Skeletal muscle satellite cell (primary cell): Measurements from ENCODE around the gene CALML3.
A peak's percentile ranks its signal among the peaks of the same experiment; 100 is the strongest.

ENCODE experiments used
- H3K27me3 ChIP-seq: 2 replicates; pipeline ENCODE4 v1.7.0; 2013; ENCODE audit warnings: low read length; ENCODE audit not compliant: control insufficient read depth, insufficient read depth
- H3K36me3 ChIP-seq: 2 replicates; pipeline ENCODE4 v1.7.0; 2013; ENCODE audit warnings: mild to moderate bottlenecking, control low read depth, low read length; ENCODE audit not compliant: insufficient read depth
- H3K4me1 ChIP-seq: 2 replicates; pipeline ENCODE4 v1.7.0; 2013; ENCODE audit warnings: low read length; ENCODE audit not compliant: control insufficient read depth, insufficient read depth
- H3K4me2 ChIP-seq: 2 replicates; pipeline ENCODE4 v1.7.0; 2013; ENCODE audit warnings: mild to moderate bottlenecking, low read length
- H3K4me3 ChIP-seq: 2 replicates; pipeline ENCODE4 v1.7.0; 2013; ENCODE audit warnings: low read length
- H3K9ac ChIP-seq: 2 replicates; pipeline ENCODE4 v1.7.0; 2013; ENCODE audit warnings: mild to moderate bottlenecking, low read depth, low read length, moderate library complexity
- H3K9me3 ChIP-seq: replicated peaks from 2 replicates; pipeline ENCODE4 v1.7.0; 2013; ENCODE audit warnings: mild to moderate bottlenecking, control low read depth, low read length

Gene CALML3

DNA sequence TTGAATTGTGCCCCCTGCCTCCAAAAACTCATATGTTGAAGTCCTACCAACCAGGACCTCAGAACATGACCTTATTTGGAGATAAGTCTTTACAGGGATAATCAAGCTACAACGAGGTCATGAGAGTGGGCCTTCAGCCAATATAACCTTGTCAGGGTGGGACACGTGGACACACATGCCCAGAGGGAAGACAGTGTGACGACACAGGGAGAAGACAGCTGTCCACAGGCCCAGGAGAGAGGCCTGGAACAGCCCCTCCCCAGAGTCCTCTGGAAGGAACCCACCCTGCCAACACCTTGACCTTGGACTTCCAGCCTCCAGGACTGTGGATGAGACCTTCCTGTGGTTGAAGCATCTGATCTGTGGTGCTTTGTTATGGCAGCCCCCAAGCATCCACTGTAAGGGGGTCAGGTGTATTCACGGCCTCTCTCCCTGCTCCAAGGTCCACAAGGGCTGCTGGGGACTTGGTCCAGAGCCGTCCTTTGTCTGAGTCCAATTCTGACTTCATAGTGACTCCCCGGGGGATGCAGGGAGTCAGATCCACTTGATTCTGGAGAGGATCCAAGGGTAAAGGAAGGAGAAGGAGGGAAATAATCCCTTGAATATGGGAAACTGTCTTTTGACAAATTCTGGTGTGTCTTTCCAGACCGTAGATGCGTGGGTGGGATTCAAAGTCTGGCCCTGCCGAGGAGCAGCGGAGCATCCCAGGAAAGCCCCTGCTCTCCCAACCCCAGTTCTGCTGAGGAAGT is 7.0 kb downstream of the CALML3 start:
- peaks cover 16% of the 10 kb centered on the region for H3K4me1 ChIP-seq
- no peak overlapping the region for H3K9ac ChIP-seq
- H3K9me3 ChIP-seq: no peaks in the 10 kb centered on the region

DNA sequence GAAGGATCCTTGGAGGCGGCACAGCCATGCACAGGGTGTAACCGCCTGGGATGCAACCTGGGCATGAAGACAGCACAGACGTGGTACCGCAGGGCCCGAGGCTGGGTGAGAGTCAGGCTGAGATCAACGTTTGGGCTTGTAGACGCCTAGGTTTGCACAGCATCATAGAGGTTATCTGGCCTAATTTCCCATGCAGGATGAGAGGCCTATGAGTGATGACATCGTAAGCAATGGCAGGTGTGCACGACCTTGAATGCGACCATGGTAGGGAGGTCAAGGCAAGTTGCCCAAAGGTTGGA is 7.5 kb downstream of the CALML3 start:
- Histone ChIP-seq H3K4me3 (no peak overlapping the region), H3K27me3 (peaks cover 20% of the 10 kb centered on the region), H3K9me3 (no peaks in the 10 kb centered on the region)

More for the DNA sequence above, 7.0 kb downstream of the CALML3 start:
- H3K36me3 ChIP-seq: no peaks in the 10 kb centered on the region
- peaks cover 22% of the 10 kb centered on the region for H3K27me3 ChIP-seq
- no peak overlapping the region for H3K4me3 ChIP-seq
- H3K4me2 ChIP-seq: no peak overlapping the region

DNA sequence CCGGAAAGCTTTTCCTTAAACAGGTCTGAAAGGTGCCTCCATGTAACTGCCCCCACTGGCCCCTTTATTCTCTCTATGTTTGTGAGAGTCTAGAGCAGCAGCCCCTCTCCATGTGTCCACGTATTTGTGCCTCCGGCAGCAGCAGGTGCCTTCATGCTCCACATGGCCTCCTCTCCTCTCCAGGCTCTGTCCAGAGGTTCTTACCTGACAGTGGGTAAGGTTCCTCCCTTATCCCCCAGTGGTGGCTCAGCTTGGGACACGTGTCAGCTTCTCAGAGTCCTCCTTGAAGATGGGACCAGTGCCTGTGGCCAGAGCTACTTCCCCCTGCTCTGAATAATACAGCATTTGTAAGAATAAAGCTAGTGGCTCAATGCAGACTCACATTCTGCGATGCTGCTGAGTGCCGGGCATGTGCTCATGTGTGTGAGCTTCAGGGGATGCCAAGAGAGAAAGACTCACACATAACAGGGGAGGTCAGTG is 7.9 kb downstream of the CALML3 start:
- Histone ChIP-seq H3K9me3 (no peaks in the 10 kb centered on the region), H3K27me3 (peaks cover 19% of the 10 kb centered on the region), H3K4me3 (no peak overlapping the region), H3K9ac (no peak overlapping the region), H3K4me1 (peaks cover 16% of the 10 kb centered on the region), H3K36me3 (no peaks in the 10 kb centered on the region), H3K4me2 (no peak overlapping the region)

More for the DNA sequence above, 7.5 kb downstream of the CALML3 start:
- H3K36me3 ChIP-seq: no peaks in the 10 kb centered on the region
- no peak overlapping the region for H3K9ac ChIP-seq
- H3K4me2 ChIP-seq: no peak overlapping the region
- H3K4me1 ChIP-seq: peaks cover 16% of the 10 kb centered on the region

DNA sequence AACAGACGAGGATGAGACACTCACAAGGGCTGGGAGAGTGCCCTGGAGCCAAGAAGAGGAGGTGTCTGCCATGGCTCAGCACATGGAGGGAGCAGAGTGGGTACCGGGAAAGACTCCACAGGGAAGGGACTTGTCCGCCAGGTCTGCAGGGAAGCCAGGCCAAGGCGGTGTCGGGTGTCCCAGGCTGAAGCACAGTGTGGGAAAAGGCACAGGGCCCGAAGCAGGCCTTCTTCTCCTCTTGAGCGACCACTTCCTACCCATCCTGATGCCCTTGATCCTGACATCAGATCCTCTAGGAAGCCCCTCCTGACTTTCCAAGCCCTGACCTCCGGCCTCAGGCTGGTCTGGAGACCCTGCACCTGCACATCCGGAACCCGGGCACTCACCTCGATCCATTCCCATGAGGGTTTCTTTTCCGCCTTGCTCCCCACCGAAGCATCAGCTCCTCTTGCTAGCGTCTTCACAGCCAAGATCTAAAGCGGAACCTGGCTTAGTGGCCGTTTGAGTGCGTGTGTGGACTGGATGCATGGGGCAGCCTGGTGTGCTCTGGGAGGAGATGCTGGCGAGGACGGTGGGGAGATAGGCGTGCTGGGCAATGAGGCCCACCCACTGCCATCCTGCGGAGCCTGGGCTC is 8.5 kb downstream of the CALML3 start:
- no peaks in the 10 kb centered on the region for H3K9me3 ChIP-seq
- H3K4me1 ChIP-seq: peaks cover 16% of the 10 kb centered on the region
- H3K4me2 ChIP-seq: no peak overlapping the region
- H3K36me3 ChIP-seq: no peaks in the 10 kb centered on the region
- H3K27me3 ChIP-seq: peaks cover 16% of the 10 kb centered on the region
- H3K9ac ChIP-seq: no peak overlapping the region
- no peak overlapping the region for H3K4me3 ChIP-seq

DNA sequence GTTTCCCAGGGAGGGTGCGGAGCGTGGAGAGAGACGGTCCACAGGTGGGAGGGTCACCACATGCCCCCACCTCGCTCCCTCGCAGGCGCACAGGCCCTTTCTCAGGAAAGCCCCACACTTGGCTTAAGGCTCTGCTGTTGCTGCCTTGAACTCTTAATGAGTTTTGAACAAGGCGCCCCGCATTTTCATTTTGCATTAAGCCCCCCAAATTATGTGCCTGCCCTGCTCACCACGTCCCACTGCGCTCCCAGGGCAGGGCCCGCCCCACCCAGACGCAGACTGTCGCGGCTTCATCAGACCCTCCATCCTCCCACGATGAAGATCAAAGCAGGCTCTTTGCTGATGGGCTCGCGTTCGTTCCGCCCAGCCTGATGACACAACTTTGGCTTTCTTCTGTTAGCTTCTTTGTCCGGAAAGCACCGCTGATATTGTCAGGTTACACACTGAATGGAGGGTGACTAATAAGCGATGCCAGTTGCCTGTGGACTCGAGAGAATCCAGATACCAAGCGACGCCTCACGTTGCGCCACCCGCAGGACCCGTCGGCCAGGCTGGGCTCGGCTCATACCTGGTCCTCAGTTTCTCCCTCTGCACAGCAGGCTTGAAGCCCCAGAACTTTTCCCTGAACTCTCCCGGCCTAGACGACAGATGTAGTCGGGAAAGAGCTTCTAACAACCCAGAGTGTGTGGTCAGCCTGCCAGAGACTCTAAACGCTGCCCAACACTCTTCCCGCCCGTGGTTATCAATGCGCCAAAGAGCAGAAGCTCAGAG is 9.5 kb downstream of the CALML3 start:
- Histone ChIP-seq H3K9ac (no peak overlapping the region), H3K4me3 (no peak overlapping the region), H3K27me3 (peaks cover 16% of the 10 kb centered on the region), H3K36me3 (no peaks in the 10 kb centered on the region), H3K4me2 (peak overlapping the region; percentile 54), H3K4me1 (peaks cover 16% of the 10 kb centered on the region), H3K9me3 (no peaks in the 10 kb centered on the region)

DNA sequence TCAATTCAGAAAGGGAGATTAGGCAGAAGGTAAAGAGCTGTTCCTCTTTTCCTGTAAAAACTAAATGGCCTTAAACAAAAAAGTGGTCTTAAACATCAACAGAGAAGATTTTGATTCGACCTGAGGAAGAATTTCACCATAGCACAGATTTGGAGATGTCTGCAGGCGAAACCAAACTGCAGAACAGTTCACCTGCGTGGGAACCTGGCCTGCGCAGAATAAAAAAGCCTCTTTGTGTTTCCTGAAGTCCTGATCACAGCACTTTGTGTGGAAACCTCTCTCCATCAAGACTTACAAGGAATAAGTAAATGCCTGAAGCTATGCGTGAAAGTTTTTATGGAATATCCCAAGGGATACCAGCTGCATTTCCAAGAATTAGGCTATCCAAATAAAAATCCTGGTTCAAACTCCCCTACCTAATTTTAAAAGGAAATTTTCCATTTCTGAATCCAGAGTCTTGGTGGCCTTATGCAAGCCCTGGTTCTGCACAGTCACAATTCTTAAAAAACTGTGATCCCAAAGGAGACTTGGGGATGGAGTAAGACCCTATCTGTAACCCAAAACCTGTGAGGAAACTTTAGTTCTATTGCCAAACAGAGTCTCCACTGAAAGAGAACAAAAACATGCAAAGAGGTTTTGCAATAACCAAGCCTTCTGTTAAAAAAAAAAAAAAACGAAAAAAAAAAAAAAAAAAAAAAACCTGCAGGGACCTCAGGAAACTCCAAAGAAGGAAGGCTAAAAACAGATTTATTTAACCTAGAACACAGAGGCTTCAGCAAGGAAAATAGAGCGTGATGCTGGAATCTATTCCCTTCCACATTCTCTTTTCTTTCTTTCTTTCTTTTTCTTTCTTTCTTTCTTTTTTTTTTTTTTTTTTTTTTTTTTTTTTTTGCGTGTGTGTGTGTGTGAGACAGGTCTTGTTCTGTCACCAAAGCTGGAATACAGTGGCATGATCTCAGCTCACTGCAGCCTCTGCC is 10.4 kb downstream of the CALML3 start:
- Histone ChIP-seq H3K4me1 (peaks cover 16% of the 10 kb centered on the region), H3K9me3 (no peaks in the 10 kb centered on the region), H3K4me3 (no peak overlapping the region)

DNA sequence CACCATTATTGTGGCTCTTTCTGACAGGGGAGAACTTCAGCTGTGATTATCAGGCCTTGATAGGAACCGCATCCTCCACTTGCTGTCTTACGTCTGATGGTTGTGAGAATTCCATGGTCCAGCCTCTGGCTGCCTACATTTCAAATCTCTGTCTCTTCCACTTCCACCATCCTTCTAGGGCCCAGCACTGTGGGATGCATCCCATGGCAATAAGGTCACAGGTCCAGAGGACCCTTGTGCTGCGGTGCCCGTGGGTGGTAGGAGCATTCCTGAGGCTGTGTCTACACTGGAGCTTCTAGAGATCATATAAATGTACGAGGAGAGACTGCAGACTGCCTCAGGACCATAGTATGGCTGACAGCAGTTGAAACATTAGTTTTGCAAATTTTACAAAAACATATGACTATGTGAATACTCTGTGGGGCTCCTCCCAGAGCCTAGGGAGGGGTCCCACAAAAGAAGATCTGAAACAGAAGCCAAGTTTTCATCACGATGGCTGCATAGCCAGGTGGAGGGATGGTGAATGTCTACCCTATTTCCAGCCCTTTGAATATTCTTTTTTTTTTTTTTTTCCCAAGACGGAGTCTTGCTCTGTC is 11.8 kb downstream of the CALML3 start:
- Histone ChIP-seq H3K27me3 (peaks cover 11% of the 10 kb centered on the region), H3K9me3 (no peaks in the 10 kb centered on the region), H3K4me3 (no peak overlapping the region), H3K4me1 (peaks cover 16% of the 10 kb centered on the region), H3K9ac (no peak overlapping the region), H3K4me2 (no peak overlapping the region), H3K36me3 (no peaks in the 10 kb centered on the region)

More for the DNA sequence above, 10.4 kb downstream of the CALML3 start:
- H3K36me3 ChIP-seq: no peaks in the 10 kb centered on the region
- H3K4me2 ChIP-seq: no peak overlapping the region
- H3K27me3 ChIP-seq: peaks cover 16% of the 10 kb centered on the region
- no peak overlapping the region for H3K9ac ChIP-seq

DNA sequence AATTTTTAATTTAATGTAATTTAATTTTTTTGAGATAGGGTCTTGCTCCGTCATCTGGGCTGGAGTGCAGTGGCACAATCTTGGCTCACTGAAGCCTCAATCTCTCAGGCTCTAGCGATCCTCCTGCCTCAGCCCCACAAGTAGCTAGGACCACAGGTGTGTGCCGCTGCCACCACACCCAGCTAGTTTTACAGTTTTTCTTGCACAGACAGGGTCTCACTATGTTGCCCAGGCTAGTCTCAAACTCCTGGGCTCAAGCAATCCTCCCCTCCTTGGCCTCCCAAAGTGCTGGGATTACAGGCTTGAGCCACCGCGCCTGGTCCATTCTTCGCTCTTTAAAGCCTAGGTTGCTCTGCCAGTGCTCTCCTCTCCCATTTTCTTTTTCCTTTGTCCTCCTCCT is 12.9 kb downstream of the CALML3 start:
- no peak overlapping the region for H3K4me2 ChIP-seq
- H3K27me3 ChIP-seq: peaks cover 11% of the 10 kb centered on the region
- peaks cover 16% of the 10 kb centered on the region for H3K4me1 ChIP-seq
- H3K9ac ChIP-seq: no peak overlapping the region
- H3K36me3 ChIP-seq: no peaks in the 10 kb centered on the region
- no peak overlapping the region for H3K4me3 ChIP-seq
- H3K9me3 ChIP-seq: no peaks in the 10 kb centered on the region

DNA sequence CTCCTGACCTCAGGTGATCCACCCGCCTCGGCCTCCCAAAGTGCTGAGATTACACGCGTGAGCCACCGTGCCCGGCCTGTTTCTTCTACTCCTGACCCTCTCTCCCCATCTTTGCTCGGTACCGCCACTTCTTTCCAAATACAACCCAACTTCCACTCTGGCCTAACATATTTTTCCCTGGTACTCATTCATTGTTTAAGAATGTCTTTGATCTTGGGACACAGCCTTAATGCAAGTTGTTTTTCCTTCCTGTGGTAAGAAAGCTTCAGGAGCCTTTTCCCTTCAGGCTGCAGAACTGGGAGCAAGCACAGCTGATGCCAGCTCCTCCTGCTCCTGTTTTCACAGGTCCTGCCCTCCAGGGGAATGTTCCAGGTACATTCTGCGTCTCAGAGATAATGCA is 13.7 kb downstream of the CALML3 start:
- H3K4me1 ChIP-seq: peaks cover 16% of the 10 kb centered on the region
- no peak overlapping the region for H3K4me2 ChIP-seq
- no peaks in the 10 kb centered on the region for H3K9me3 ChIP-seq
- H3K4me3 ChIP-seq: no peak overlapping the region
- H3K9ac ChIP-seq: no peak overlapping the region
- H3K27me3 ChIP-seq: peaks cover 4% of the 10 kb centered on the region
- H3K36me3 ChIP-seq: no peaks in the 10 kb centered on the region

DNA sequence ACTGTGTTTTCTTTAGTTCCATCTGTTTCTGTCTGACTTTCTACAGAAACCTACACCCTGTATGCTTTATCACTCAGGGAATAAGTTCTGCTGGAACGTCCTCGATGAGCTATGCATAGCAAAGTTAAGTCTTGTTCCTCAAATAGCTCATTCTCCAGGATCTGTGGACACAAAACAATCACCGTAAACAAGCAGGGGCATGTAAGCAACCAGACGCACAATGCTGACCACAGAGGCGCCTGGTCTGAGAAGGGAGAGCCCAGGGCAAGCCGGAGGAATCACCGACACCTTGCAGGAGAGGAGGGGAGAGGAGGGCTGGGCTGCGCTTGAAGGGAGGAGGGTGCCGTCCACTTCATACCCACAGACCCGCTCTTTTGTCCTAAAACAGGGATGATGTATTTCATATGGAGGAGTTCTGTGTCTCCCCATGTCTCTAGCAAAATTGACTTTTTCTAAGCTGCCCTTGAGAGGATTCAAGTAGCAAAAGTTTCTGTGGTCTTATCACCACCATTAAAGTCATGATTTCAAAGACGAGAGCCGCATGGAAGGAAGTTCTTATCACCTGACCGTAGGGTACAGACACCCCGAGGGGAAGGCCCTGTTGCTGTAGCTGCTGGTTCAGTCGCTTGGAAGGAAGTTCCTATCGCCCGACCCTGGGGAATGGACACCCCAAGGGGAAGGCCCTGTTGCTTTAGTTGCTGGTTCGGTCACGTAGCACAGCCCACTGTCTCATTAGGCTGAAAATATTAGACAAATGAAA is 14.3 kb downstream of the CALML3 start:
- no peak overlapping the region for H3K4me2 ChIP-seq
- H3K9ac ChIP-seq: no peak overlapping the region
- no peaks in the 10 kb centered on the region for H3K36me3 ChIP-seq
- H3K27me3 ChIP-seq: no peaks in the 10 kb centered on the region
- no peaks in the 10 kb centered on the region for H3K9me3 ChIP-seq
- H3K4me1 ChIP-seq: peaks cover 15% of the 10 kb centered on the region
- H3K4me3 ChIP-seq: no peak overlapping the region
